Adrenal gland (tissue), 12 donors: ENCODE data around the gene INTS15. TPM values are rescaled to one million over a fixed set of nuclear protein-coding genes. Genes with fewer than 3 reads are reported as not detected.

ENCODE experiments used
- DNase-seq, 7 donors: peaks; one replicate each; pipeline ENCODE4 v3.0.0-alpha.2; 2019 to 2020
- H3K27ac ChIP-seq, 5 donors: fragments of 200-600 bp; sonication (generic) in 4 of 5; 1 replicate in 3 of 5; 2 replicates in 2 of 5; pipeline versions ENCODE4 v1.5.1 to v1.8.0; 2016 to 2020; ENCODE audit warnings: mild to moderate bottlenecking in 1 of 5
- H3K27me3 ChIP-seq: fragments of 200-600 bp; 2 replicates; pipeline ENCODE4 v1.8.0; 2021
- H3K36me3 ChIP-seq, 2 donors: fragments of 200-600 bp; replicated peaks in 1 of 2; 1 replicate in 1 of 2; 2 replicates in 1 of 2; pipeline versions ENCODE4 v1.5.1 to v1.8.0; 2018 to 2022
- H3K4me1 ChIP-seq, 2 donors: fragments of 200-600 bp; replicated peaks in 1 of 2; 1 replicate in 1 of 2; 2 replicates in 1 of 2; pipeline versions ENCODE4 v1.5.1 to v1.8.0; 2018 to 2021
- H3K4me3 ChIP-seq, 4 donors: fragments of 200-600 bp; sonication (generic) in 3 of 4; one replicate each; pipeline ENCODE4 v1.5.1; 2016 to 2018
- H3K9me3 ChIP-seq, 3 donors: fragments of 200-600 bp; sonication (generic) in 1 of 3; replicated peaks in 1 of 3; 1 replicate in 2 of 3; 2 replicates in 1 of 3; pipeline versions ENCODE4 v1.5.1 to v1.8.0; 2016 to 2021
- POLR2A ChIP-seq, 2 donors: fragments of 450-650 bp; IDR thresholded peaks; one replicate each; pipeline ENCODE4 v1.6.1; 2017; ENCODE audit warnings: antibody characterized with exemption in 2 of 2, mild to moderate bottlenecking in 2 of 2, moderate library complexity in 1 of 2
- WGBS, 4 donors: extraction: QIAGEN DNeasy Blood & Tissue Kit in 2 of 4; methylation state at CpG; one replicate each; pipeline versions ENCODE4 v1.1.5 to v1.1.7; 2013 to 2017; 5-methylcytosine and 5-hydroxymethylcytosine counted together
- intact Hi-C, 2 donors: fragments of 100-400 bp; cut with DNase I; formaldehyde crosslinking; loops; one replicate each; pipeline versions ENCODE4 v1.14.1 to v1.15.0; 2022 to 2023
- polyA plus RNA-seq, 3 donors: library from polyadenylated mRNA; stranded (reverse); fragments of 200-250 nt in 2 of 3; fragments of 350-450 nt in 1 of 3; fragmentation: Illumina TruSeq in 1 of 3; extraction: RNeasy Lipid Tissue Mini Kit (QIAGEN cat#74804) in 1 of 3; gene quantifications; one replicate each; pipeline ENCODE4 v1.2.3, GENCODE V29; 2013 to 2014
- total RNA-seq, 9 donors: library from RNA; depleted of rRNA in 4 of 9; stranded (reverse); fragments of >200 nt in 4 of 9; fragments of 120-200 nt in 1 of 9; fragmentation: NEBNext Ultra II Directional in 1 of 9; extraction: Animal tissue kit (Norgen Biotek cat#: 25700) in 1 of 9; gene quantifications; one replicate each; pipeline versions ENCODE4 v1.1.0 to v1.2.4, GENCODE V29; 2013 to 2023
- TF ChIP-seq, protein P1 (sequence below), 6 experiments: fragments of 450-650 bp in 4 of 6; fragments of 200-600 bp in 2 of 6; sonication (generic) in 1 of 6; IDR thresholded peaks; 1 replicate in 5 of 6; 2 replicates in 1 of 6; pipeline versions ENCODE4 v1.5.1 to v1.8.0; 2016 to 2021; ENCODE audit warnings: antibody characterized with exemption in 6 of 6, mild to moderate bottlenecking in 2 of 6, moderate library complexity in 1 of 6
- donor health status: healthy with polysubstance abuse.
- donor health status: Bipolar disorder and iron deficiency.
- donor health status: DM: yes; HTN: yes; CAD: no.
- donor health status: DM: no; HTN: no; CAD: no.
- donor health status: DM: no; HTN: no; CAD: no.
- donor health status: DM: yes; HTN: yes; CAD: no.

INTS15 gene
- total and polyA plus RNA-seq, 12 donors = 14.5 to 36.2 (median 26.0) TPM

GRCh38 chr7:6604458-6604857, 14.6 kb downstream of the INTS15 start:
- Histone ChIP-seq H3K27ac (no peak overlapping the region), H3K36me3 (peaks cover 0 to 70% of the 10 kb centered on the region in 2 donors), H3K27me3 (no peaks in the 10 kb centered on the region), H3K9me3 (no peaks in the 10 kb centered on the region), H3K4me1 (no peaks in the 10 kb centered on the region), H3K4me3 (no peak overlapping the region)
- 89 to 95% (median 92%) methylated on average over 7 to 10 of the region's 10 CpGs for WGBS, 4 donors
- intact Hi-C loops = no loop called here
- no peak for DNase-seq
- TF ChIP-seq POLR2A (IDR thresholded peaks at IDR 0.05) = no peak
- TF ChIP-seq, protein P1, sequence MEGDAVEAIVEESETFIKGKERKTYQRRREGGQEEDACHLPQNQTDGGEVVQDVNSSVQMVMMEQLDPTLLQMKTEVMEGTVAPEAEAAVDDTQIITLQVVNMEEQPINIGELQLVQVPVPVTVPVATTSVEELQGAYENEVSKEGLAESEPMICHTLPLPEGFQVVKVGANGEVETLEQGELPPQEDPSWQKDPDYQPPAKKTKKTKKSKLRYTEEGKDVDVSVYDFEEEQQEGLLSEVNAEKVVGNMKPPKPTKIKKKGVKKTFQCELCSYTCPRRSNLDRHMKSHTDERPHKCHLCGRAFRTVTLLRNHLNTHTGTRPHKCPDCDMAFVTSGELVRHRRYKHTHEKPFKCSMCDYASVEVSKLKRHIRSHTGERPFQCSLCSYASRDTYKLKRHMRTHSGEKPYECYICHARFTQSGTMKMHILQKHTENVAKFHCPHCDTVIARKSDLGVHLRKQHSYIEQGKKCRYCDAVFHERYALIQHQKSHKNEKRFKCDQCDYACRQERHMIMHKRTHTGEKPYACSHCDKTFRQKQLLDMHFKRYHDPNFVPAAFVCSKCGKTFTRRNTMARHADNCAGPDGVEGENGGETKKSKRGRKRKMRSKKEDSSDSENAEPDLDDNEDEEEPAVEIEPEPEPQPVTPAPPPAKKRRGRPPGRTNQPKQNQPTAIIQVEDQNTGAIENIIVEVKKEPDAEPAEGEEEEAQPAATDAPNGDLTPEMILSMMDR (IDR thresholded peaks at IDR 0.05) = no peak

DNA sequence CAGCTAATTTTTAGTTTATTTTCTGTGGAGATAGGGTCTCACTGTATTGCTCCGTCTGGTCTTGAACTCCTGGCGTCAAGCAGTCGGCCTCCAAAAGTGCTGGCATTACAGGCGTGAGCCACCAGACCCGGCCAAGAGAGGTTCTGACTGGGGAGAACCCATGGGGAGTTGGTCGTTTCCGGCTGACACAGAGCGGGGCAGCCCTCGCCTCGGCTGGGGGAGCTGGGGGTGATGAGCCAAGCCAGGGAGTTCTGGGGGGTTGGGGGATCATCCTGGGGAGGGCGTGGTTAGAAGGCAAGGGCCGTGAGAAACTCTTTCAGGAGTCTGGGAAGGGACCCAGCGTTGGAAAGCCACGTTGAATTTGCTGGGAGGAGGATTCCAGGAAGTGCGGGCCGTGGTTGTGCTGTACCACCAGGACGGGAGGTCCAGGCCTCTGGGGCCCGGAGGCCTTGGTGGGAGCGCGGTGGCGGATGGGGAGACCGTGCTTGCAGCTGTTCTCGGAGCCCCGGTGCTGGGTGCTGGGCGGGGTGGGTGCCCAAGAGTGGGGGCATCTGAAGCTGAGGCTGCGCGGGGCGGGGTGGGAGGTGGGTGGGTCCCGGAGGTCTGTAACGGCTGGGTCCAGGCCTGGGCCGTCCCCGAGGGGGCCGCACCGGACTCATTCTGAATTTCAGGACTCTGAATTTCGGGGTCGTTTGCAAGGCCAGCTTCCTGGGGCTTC, 17.2 kb downstream of the INTS15 start:
- no peaks in the 10 kb centered on the region for H3K4me1 ChIP-seq
- 89 to 93% (median 91%) methylated on average over 23 to 36 of the region's 36 CpGs for WGBS, 4 donors
- no peak for DNase-seq
- peaks cover 0 to 45% of the 10 kb centered on the region in 2 donors for H3K36me3 ChIP-seq
- TF ChIP-seq, protein P1 (IDR thresholded peaks at IDR 0.05) = no peak
- no peak for TF ChIP-seq POLR2A (IDR thresholded peaks at IDR 0.05)
- intact Hi-C loops = no loop called here
- no peaks in the 10 kb centered on the region for H3K27me3 ChIP-seq
- no peaks in the 10 kb centered on the region for H3K9me3 ChIP-seq
- H3K4me3 ChIP-seq = no peak overlapping the region
- no peak overlapping the region for H3K27ac ChIP-seq

DNA sequence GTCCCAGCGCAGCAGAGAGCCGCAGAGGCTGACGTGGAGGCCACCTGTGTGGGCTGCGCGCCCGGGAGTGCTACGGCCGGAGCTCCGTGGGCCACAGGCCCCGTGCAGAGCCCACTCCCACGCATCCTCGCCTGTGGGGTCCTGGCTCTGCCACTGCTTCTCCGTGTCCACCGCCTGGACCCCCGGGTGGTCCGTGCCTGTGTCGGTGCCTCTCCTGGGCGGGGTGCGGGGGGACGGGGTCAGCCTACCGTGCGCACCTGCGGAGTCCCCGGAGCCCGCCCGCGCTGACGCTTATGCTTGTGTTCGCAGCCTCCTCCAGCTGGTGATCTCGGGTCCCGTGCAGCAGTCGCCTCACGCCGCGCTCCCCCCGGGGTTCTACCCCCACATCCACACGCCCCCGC, 17.8 kb downstream of the INTS15 start:
- H3K27me3 ChIP-seq = no peaks in the 10 kb centered on the region
- TF ChIP-seq, protein P1 (IDR thresholded peaks at IDR 0.05) = no peak
- no peak for TF ChIP-seq POLR2A (IDR thresholded peaks at IDR 0.05)
- H3K4me3 ChIP-seq = no peak overlapping the region
- 88 to 98% (median 92%) methylated on average over 22 to 38 of the region's 38 CpGs for WGBS, 4 donors
- no peaks in the 10 kb centered on the region for H3K4me1 ChIP-seq
- no peaks in the 10 kb centered on the region for H3K9me3 ChIP-seq
- peaks cover 0 to 39% of the 10 kb centered on the region in 2 donors for H3K36me3 ChIP-seq
- DNase-seq = no peak
- H3K27ac ChIP-seq = no peak overlapping the region
- intact Hi-C loops = no loop called here

GRCh38 chr7:6608081-6608480, 18.3 kb downstream of the INTS15 start:
- TF ChIP-seq, protein P1 (IDR thresholded peaks at IDR 0.05) = no peak
- no peak for TF ChIP-seq POLR2A (IDR thresholded peaks at IDR 0.05)
- Histone ChIP-seq H3K27me3 (no peaks in the 10 kb centered on the region), H3K4me3 (no peak overlapping the region), H3K9me3 (no peaks in the 10 kb centered on the region), H3K4me1 (no peaks in the 10 kb centered on the region), H3K36me3 (peaks cover 0 to 35% of the 10 kb centered on the region in 2 donors), H3K27ac (no peak overlapping the region)
- DNase-seq = no peak
- intact Hi-C loops = no loop called here
- WGBS, 4 donors = 89 to 91% (median 90%) methylated on average over 17 to 27 of the region's 27 CpGs
